ENCODE results near the gene SCUBE1. TPM values are rescaled to one million over a fixed set of nuclear protein-coding genes. Genes with fewer than 3 reads are reported as not detected.

Gene SCUBE1
- total and polyA plus RNA-seq, 2 experiments from 2014 or later = 0.81 to 3.2 TPM

- Mint-ChIP-seq H3K4me1 (peaks cover 25% of the 10 kb centered on the region), H3K27me3 (ENCODE audit: insufficient read depth, low read depth, poor library complexity) (no peaks in the 10 kb centered on the region), H3K36me3 (ENCODE audit: low read depth) (no peaks in the 10 kb centered on the region), H3K27ac (no peak overlapping the region), H3K9me3 (no peaks in the 10 kb centered on the region), H3K4me3 (no peak overlapping the region)
- Histone ChIP-seq H3K4me3 (no peak overlapping the region), H3K9me2 (ENCODE audit: insufficient read depth) (no peaks in the 10 kb centered on the region), H3K36me3 (ENCODE audit: insufficient read depth) (no peaks in the 10 kb centered on the region), H3K27me3 (ENCODE audit: insufficient read depth) (no peaks in the 10 kb centered on the region), H3K4me2 (no peak overlapping the region), H3K27ac (ENCODE audit: low read depth) (no peak overlapping the region), H2AFZ (no peak overlapping the region), H4K20me1 (replicated peaks; ENCODE audit: insufficient read depth) (no peaks in the 10 kb centered on the region), H3K4me1 (ENCODE audit: insufficient read depth) (no peaks in the 10 kb centered on the region; the same call in 1 of the 2 replicates), H3K79me2 (replicated peaks; ENCODE audit: insufficient read depth) (no peaks in the 10 kb centered on the region), H3F3A (replicated peaks; ENCODE audit: low read depth) (no peaks in the 10 kb centered on the region)
- TF ChIP-seq ZNF114 (CRISPR knock-in tag; IDR thresholded peaks at IDR 0.05) (no peak), REST (IDR thresholded peaks at IDR 0.05; ENCODE audit: unreplicated experiment) (no peak), POLR2AphosphoS5 (IDR thresholded peaks at IDR 0.05; ENCODE audit: low read depth) (no peak), EZH2 (IDR thresholded peaks at IDR 0.05; ENCODE audit: low read depth, unreplicated experiment) (no peak), ZNF462 (CRISPR knock-in tag; IDR thresholded peaks at IDR 0.05) (no peak), CREB1 (CRISPR knock-in tag; IDR thresholded peaks at IDR 0.05; ENCODE audit: low read depth) (no peak), EZH2phosphoT487 (IDR thresholded peaks at IDR 0.05; ENCODE audit: unreplicated experiment) (no peak), NANOG (IDR thresholded peaks at IDR 0.05; ENCODE audit: borderline replicate concordance) (no peak), CTCF (conservative IDR thresholded peaks at IDR 0.05; ENCODE audit: low read depth in 2 of 2) (no peak), ETS1 (IDR thresholded peaks at IDR 0.05) (no peak), ZNF331 (CRISPR knock-in tag; IDR thresholded peaks at IDR 0.05; ENCODE audit: low read depth) (no peak), STAT1 (IDR thresholded peaks at IDR 0.05; ENCODE audit: unreplicated experiment) (no peak), JUNB (IDR thresholded peaks at IDR 0.05; ENCODE audit: unreplicated experiment) (no peak)
- ATAC-seq (no peak), DNase-seq (ENCODE audit: low spot score) (no peak)
Observed at GRCh38 chr22:43325176-43325575, 18.0 kb downstream of the SCUBE1 start.
